ENCODE results near the gene BCL2L13.

DNA sequence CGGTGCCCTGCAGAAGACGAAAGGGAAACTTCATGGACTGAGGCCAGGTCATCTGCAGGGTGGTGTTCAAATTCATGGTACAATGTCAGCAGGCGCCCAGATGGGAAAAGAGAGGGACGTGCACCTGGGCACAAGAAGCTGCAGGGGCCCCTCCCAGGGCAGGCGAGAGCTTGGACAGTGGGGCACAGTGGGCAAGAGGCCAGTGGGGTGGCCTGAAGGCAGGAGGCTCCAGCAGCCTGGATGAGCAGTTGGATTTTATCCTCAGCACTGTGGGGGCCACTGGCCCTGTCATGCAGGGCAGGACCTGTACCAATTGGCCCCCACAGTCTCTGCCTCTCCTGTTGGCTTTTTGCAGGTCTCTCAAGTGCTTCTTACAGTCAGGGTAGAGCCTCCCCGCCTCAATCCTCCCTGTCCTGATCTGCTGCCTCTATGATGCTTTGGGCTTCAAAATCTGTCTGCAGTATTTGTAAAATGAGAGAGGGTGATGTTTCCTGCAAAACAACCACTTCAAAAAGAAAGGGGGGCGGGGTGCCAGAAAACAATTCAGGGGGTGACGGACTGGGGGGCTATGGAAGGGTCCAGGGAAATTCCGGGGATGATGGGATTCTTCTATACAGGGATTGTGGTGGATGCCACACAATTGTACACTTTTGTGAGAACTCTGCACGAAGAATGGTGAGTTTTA lies 137.4 kb downstream of the BCL2L13 start:
- no peak for TF ChIP-seq REST (IDR thresholded peaks at IDR 0.05; ENCODE audit: borderline replicate concordance)
- TF ChIP-seq POLR2AphosphoS5 (IDR thresholded peaks at IDR 0.05): no peak
- no peak for TF ChIP-seq CTCF (IDR thresholded peaks at IDR 0.05; ENCODE audit: poor library complexity, severe bottlenecking)
- no peak for TF ChIP-seq EZH2 (IDR thresholded peaks at IDR 0.05; ENCODE audit: borderline replicate concordance, insufficient read depth, low read length, poor library complexity, severe bottlenecking)
- no peak for TF ChIP-seq EP300 (conservative IDR thresholded peaks at IDR 0.05; ENCODE audit: poor library complexity, severe bottlenecking)
- TF ChIP-seq MXI1 (conservative IDR thresholded peaks at IDR 0.05; ENCODE audit: poor library complexity, severe bottlenecking): no peak
- TF ChIP-seq TAF1 (IDR thresholded peaks at IDR 0.05; ENCODE audit: low read depth): no peak

Data from neural cell (in vitro differentiated cells).